ENCODE data around the gene MAP3K15.
"Not testable (repeated sequence)": the region's sequence is repeated elsewhere in the genome, so short reads cannot be mapped to it uniquely, and the experiment has no call there.

MAP3K15 gene

DNA sequence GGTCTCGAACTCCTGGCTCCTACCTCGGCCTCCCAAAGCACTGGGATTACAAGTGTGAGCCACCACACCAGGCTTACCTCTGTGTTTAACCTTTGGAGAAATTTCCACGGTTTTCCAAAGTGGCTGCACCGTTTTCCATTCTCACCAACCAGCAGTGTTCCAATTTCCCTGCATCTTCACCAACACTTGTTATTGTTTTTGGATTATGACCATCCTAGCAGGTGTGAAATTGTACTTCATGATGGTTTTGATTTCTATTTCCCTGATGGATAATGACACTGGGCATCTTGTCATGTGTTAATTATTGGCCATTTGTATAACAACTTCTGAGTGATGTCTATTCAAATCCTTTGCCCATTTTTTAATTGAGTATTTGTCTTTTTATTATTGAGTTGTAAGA lies 2.7 kb upstream of the MAP3K15 start:
- DNase-seq: no peak

DNA sequence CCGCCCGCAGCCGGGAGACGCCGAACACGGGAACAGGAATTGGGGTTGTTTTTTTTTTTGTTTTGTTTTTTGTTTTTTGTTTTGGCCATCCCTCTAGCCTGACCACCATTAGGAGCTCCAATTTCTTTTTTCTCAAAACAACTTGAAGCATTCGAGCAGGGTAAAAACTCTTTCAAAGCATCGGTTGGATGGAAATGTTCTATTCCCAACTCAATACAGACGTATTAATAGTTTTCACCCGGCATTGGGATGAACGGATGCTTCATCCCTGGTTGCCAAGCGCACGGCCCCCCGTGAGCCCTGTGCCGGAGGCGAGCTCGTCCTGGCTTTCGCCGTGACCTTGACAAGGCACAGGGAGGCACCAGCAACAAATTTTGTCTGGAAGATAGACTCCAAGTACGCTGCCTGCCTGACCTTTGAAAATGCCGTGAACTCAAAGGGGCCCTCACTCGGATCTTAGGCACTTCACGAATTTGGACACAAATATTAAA lies 352 bp upstream of the MAP3K15 start:
- DNase-seq: no peak

DNA sequence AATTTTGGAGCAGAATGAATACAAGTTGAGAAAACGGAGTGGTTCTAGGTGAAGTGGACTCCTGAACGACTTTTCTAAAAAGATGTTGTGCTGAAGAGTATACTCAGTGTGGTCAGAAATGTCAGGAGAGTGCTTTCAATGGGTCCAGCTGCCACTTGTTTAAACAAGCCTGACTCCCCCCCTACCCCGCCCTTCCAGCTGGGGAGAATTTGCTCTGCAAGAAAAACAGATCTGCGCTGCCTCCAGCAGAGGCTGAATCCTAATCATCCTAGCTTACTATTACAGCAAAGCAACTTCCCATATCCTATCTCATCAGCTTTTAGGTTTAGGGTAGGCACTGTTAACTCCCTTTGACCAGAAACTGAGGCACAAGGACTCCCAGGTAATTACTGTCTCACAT lies 1.9 kb downstream of the MAP3K15 start:
- DNase-seq: no peak

DNA sequence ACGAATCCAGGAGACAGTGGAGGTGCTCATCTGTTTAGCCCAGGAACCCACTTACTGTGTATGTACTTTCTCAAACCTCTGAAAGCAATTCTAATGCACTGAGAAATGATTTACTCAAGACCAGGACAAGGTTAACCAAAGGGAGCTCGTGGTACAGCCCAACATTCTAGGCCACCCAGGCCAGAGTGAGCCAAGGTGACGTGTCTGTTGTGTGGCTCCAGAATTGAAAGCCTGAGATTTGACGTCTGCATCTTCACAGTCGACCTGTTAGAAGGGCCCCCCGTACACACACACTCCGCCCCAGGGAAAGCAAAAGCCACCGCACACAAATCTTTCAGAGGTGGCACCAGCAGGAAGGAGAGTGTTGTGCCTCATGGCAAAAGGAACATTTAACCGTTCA lies 2.3 kb downstream of the MAP3K15 start:
- no peak for DNase-seq

DNA sequence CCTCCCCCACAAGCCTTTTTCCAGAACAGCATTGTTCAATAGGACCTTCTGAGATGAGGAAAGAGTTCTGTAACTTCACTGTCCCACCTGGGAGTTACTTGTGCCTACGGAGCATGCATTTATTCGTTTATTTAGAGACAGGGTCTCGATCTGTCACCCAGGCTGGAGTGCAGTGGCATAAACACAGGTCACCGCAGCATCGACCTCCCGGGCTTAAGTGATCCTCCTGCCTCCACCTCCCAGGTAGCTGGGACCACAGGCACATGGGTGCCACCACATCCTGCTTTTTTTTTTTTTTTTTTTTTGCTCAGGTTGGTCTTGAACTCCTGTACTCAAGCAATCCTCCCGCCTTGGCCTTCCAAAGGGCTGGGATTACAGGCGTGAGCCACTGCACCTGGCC lies 2.9 kb downstream of the MAP3K15 start:
- DNase-seq: no peak

DNA sequence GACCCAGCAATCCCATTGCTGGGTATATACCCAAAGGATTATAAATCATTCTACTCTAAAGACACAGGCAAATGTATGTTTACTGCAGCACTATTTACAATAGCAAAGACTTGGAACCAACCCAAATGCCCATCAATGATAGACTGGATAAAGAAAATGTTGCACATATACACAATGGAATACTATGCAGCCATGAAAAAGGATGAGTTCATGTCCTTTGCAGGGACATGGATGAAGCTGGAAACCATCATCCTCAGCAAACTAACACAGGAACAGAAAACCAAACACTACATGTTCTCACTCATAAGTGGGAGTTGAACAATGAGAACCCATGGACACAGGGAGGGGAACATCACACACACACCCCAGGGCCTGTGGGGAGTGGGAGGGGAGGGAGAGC lies 3.5 kb downstream of the MAP3K15 start:
- not testable (repeated sequence) for DNase-seq

DNA sequence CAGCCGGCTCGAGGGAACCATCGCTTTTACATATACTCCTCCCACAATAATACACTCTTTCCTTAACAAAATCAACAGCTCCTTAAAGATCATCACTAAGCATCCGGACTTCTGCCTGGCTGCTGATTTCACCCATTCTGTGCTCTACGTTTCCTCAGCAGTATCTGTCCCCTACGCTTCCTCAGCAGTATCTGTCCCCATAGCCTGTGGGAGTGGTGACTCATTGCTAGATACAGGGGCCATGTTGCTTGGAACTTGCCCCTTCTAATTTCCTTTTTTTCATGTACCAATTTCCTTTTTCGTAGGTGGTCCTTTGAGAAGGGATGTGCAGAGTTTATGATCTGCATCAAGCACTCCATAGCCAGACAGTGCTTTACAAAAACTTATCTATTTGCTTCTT lies 18.6 kb downstream of the MAP3K15 start:
- DNase-seq: no peak

DNA sequence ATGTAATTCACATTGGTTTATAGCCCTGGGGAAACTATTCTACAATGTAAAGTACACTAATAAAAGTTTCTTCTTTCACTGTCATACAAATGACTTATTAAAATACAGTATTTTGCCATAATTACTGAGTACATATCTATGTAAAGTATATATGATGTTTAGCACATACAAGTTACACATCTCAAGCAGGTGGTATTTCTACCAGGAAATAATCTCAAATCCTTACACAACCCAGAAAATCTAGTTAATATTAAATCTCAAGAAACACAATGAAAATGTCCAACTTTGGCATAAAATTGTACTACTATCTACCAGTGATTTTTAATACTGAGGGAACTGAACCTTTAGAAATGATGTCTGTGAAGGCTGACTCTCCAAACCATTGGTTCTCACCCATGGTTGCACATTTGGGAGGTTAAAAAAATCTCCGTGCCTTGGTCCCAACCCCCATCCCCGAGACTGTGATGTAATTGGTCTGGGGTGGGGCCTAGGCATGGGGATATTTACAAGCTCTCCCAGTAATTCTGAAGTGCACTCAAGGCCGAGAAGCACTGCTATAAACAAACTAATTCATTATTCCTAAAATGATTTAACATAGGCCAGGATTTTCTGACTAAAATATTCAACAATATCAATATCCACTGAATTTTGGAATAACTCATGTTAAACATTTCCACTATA lies 27.6 kb downstream of the MAP3K15 start:
- DNase-seq: no peak

DNA sequence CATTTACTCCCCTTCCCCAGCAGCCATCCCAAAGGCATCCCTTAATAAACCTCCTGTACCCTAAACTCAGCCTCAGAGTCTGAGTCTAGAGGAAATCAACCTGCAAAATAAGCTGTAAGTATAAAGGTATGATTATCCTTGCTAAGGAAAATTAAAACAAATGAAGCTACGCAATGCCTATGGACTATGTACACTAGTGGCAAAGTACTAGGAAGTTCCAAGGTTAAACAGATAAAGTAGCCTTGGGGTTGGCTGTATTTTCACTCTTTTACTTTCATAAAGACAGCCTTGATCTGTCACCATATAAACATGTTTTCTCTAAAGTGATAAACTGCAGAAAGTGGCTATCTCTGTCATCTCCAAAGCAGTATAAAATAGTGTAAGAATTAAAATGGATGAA lies 35.9 kb downstream of the MAP3K15 start:
- DNase-seq: no peak

DNA sequence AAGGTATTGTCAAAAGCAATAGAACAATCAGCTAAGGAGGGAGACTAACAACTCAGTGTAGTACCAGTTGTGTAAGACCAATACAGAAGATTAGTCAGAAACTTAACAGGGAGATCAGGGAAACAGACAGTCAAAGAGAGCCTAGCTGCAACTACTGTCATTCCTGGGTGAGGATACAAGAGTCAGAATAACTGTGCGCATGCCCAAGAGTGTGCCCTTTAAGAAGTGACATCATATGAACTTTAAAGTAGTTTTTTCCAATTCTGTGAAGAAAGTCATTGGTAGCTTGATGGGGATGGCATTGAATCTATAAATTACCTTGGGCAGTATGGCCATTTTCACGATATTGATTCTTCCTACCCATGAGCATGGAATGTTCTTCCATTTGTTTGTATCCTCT lies 46.9 kb downstream of the MAP3K15 start:
- DNase-seq: not testable (repeated sequence)

DNA sequence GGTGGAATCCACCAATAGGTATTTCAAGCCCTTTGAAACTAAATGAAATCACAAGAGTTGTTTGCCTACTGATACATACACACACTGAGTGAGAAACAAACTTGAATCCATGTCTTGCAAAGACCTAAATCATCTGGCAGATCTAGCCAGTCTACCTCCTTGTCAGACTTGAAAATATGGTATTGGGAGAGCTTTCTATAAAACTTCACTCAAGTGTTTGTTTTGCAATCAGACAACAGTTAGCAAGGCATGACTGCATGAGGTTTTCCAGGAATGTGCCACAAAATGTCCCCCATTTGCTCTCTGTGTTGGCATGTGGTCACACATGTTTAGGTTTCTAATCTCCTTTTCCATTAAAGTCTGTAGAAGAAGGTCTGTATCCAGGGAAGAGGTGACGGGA lies 52.4 kb downstream of the MAP3K15 start:
- DNase-seq: no peak

DNA sequence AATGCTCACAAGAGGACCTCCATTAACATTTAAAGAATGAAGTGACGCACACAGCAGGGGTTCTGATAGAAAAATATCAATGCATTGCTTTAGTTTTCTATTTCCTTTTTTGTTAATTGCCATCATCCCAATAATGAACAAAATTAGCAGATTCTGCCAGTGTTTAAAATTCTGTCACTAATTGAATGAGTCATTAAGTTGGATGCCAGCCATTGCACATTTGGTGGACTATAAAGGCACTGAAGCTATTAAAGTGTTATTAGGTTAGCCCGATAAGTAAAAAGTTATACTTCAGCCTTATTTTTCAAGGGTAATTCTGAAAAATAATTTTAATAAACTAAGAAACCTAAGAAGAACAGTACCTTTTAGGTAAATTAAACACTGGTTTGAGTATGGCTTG lies 53.1 kb downstream of the MAP3K15 start:
- no peak for DNase-seq

DNA sequence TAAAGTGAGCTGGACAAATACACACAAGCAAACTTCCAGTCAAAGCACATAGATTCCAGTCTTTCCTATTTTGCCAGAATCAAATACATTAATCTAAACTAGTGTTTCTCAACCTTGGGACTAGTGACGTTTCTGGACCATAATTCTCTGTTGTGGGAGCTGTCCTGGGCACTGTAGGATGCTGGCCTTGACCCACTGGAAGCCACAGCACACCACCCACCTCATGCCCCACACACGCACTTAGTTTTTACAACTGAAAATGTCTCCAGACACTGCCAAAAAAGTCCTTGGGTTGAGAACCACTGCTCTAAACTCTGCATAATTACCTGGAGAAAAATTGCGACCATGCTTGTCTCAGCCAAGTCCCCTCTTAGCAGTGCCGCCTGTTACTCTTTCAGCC lies 57.6 kb downstream of the MAP3K15 start:
- no peak for DNase-seq

DNA sequence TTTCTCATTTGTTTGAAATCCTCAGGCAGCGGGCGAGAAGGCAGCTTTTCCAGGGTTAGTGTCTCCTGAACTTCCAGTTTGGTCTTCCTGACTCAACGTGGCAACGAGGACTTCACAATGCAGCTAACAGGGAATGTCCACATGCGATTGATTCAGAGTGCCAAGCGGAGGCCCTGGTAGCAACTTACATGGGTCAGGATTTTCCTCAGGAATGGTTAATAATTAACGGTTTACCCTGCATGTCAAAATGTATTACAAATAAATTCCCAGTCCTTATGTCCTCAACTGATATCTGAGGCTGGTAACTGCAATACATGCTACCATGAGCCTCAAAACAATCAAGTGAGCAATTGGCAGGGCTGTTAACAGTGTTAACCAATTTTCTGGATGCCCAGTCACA lies 67.2 kb downstream of the MAP3K15 start:
- no peak for DNase-seq

DNA sequence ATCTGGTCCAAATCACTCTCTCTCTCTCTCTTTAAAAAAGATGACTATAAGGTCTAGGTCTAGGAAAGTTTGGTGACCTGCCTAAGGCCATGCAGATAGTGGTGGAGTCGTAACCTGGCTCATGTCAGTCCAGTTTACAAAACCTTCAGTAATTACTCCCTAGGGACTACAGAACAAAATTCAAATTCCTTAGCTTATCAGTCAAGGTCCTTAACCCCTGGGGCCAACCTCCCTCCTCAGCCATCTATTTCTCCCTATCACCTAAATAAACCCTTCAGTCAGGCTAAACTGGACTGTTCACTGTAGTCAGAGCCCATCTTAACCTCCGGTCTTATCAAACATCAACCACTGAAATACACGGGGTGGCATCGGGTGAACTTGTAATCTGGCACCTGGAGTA lies 68.9 kb downstream of the MAP3K15 start:
- DNase-seq: no peak

DNA sequence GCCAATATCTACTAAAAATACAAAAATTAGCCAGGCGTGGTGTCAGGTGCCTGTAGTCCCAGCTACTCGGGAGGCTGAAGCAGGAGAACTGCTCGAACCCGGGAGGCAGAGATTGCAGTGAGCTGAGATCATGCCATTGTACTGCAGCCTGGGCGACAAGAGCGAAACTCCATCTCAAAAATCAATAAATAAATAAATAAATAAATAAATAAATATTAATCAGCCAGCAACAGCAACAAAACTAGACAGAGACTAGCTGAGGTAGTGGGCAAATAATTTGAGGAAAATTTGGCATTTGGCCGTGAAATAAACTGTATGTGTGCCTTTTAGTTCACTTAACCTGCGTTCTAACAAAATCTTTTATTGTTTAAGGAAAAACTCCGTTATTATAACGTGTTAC lies 69.5 kb downstream of the MAP3K15 start:
- DNase-seq: not testable (repeated sequence)

DNA sequence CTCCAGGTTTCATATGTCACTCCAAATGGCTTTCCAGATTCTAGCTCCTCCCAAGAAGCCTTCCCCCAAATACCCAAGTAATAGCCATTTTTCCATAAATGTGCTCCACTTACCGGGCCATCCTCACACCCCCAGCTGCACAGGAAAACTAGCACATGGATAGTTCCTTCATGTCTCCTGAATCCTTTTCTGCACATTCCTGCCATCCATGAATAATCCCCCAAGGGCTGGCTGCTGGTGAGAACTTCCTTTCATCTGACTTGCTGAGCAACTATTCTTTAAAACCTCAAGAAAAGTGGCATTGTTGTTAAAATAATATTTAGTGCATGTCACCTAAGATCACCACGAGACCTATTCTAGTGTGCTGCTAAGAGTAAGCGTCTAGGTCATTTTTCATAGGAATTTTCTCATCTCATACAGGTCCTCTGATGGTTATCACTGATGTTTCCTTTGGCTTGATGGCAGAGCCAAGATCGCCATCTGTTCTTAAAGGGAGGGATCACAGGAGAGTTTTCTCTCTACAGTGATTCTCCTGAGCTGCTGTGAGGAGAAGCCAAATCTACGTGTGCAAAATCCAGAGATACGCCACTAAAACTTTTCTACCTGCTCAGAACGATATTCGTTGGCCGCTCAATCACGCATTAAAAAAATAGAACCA lies 71.3 kb downstream of the MAP3K15 start:
- no peak for DNase-seq

DNA sequence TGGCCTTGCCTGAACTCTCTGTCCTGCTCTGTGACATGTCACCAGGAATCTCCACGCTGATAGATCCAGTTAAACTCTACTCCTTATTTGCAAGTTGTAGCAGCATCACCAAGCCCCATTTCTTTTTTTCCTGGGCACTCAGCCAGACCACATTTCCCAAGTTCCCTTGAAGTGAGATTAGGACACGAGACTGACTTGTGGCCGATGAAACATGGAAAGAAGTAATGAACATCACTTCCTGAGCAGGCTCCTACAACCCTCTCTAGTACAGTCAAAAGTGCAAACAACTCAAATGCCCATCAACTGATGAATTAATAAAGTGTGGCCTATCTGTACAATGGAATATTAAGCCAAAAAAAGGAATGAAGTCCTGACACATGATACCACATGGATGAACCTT lies 74.6 kb downstream of the MAP3K15 start:
- DNase-seq: no peak

DNA sequence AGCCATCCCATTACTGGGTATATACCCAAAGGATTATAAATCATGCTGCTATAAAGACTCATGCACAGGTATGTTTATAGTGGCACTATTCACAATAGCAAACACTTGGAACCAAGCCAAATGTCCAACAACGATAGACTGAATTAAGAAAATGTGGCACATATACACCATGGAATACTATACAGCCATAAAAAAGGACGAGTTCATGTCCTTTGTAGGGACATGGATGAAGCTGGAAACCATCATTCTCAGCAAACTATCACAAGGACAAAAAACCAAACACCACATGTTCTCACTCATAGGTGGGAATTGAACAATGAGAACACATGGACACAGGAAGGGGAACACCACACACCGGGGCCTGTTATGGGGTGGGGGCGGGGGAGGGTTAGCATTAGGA lies 92.6 kb downstream of the MAP3K15 start:
- DNase-seq: not testable (repeated sequence)

DNA sequence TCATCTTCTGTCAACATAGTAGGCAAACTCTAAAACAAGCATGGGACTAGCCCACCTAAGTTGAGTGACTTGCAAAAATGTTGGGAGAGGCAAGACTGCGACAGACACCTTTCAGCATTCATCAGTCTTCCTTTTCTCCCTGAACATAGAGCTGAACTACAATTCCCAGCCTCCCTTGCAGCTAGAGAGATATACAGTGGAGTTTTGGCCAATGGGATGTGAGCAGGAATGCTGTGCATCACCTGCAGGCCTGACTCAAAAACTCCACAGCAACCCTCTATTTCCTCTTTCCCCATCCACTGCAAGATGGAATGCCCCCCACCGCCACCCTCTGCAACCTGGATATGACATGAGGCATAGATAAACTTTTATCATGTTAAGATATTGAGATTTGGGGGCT lies 105.0 kb downstream of the MAP3K15 start:
- DNase-seq: no peak

DNA sequence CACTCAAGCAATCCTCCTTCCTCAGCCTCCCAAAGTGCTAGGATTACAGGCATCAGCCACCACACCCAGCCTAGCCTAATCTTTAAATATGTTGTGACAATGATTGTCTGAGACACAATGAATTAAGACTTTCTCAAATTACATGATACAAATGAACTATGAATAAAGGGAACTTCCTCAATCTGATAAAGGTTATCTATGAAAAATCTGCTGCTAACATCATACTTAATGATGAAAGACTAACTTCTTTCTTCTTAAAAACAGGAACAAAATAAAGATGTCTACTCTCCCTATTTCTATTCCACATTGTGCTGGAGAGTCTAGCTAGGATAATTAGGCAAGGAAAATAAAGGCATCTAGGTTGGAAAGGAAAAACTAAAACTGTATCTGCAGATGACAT lies 111.6 kb downstream of the MAP3K15 start:
- no peak for DNase-seq

DNA sequence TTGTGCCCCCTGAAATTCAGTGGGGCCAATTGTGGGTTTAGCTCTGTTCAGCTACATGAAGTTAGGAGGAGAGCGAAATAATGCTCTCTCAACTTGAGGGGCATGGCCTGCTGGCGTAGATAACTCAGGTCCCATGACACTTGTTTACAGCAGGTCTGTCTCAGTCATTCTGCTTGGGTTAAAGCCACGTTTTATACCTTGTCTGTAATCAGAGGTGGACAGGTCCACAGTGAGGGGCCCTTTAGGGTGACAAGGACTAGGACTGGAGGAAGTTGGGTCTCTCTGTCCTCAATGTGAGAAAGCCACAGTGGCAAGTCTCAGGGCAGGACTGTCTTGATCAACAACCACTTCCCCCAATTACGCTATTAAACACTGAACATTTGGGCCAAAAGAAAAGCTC lies 122.6 kb downstream of the MAP3K15 start:
- DNase-seq: no peak

DNA sequence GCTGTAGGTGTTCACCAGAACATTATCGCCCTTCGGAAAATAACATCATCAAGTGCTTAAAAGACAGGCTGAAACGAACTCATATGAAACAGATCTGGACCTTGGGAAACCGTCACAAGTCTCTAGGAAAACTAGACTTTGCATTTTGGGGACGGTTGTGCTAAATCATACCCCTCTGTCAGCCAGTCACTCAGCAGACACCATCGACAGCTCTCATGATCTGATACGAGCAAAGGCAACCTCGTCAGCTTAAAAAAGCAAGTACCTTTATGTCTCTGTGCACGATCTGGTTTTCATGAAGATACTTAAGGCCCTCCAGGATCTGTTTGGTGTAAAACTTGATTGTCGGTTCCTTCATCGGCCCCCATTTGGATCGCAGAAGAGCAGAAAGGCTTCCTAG lies 123.2 kb downstream of the MAP3K15 start:
- DNase-seq: no peak

DNA sequence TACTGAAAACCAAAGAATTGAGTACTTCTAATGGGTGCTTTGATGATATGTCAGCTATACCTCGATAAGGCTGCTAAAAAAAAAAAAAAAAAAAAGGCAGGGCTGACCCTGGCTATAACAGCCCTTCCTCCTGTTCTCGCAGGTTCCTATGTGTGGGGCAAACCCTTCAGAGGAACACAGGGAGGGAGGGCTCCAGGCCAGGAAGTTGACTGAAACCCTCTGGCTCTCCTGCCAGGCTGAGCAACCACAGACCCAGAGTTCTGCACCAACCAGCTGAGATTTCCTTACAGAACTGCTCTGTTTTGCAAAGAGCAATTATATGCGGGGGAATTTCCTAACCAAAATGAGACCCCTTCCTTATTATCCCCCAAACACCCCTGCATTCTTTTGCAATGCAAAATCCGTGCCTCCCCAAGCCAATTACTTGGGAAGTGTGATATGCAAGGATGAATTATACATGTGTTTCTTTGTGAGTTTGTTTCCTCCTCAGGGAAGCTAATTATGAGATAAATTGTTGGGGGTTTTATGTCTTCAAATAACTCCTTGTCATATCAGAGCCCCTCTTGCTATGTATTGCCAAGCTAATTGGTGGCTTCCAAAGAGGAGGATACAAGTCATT lies 126.0 kb downstream of the MAP3K15 start:
- no peak for DNase-seq

DNA sequence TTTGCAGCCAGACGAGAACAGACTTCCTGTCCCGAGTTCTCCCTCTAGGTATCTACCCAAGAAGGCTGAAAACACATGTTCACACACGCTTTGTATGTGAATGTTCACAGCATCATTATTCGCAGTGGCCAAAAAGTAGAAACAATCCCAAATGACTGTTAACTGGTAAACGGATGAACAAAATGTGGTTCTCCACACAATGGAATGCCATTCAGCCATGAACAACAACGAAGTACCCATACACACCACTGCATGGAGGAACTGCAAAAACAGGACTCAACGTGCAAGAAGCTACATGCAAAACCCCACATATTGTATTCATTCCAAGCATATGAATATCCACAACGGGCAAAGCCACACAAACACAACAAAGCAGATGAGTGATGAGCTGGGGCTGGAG lies 126.6 kb downstream of the MAP3K15 start:
- DNase-seq: no peak
